RCC 7860 (cell line): ENCODE data around the gene RELL1.

ENCODE experiments used
- DNase-seq: peaks from one replicate; pipeline ENCODE4 v3.0.0-alpha.2; 2015; ENCODE audit warnings: low spot score
- FAIRE-seq: peaks from 2 replicates; lab custom pipeline; 2012; peaks lifted over from hg19 to GRCh38; lab: Jason Lieb, UNC

The RELL1 gene

GRCh38 chr4:37686373-37687193 lies at the start of gene RELL1:
Gene RELL1 (minus strand): TSS chr4:37686376. CDS start chr4:37686287, 89 bp downstream.
- DNase-seq (peak; percentile 98), FAIRE-seq (peak; percentile 88)

- no peak for DNase-seq
- FAIRE-seq: no peak
These were observed 49.4 kb upstream of the RELL1 start for GRCh38 chr4:37735578-37735977.

GRCh38 chr4:37734989-37735388 lies 48.8 kb upstream of the RELL1 start:
- DNase-seq (no peak), FAIRE-seq (no peak)

GRCh38 chr4:37733240-37733867 lies 47.2 kb upstream of the RELL1 start:
- FAIRE-seq: no peak
- DNase-seq: no peak

- no peak for DNase-seq
- no peak for FAIRE-seq
These were observed 46.5 kb upstream of the RELL1 start for GRCh38 chr4:37732526-37733186.

- DNase-seq (no peak), FAIRE-seq (no peak)
These were observed 43.5 kb upstream of the RELL1 start for GRCh38 chr4:37729649-37730004.

GRCh38 chr4:37728064-37728463 lies 41.9 kb upstream of the RELL1 start:
- DNase-seq (no peak), FAIRE-seq (no peak)

- FAIRE-seq: no peak
- DNase-seq: no peak
These were observed 41.5 kb upstream of the RELL1 start for GRCh38 chr4:37727635-37728034.

GRCh38 chr4:37726666-37727065 lies 40.5 kb upstream of the RELL1 start:
- FAIRE-seq (no peak), DNase-seq (no peak)

- FAIRE-seq (no peak), DNase-seq (no peak)
These were observed 39.5 kb upstream of the RELL1 start for GRCh38 chr4:37725718-37726117.

GRCh38 chr4:37723067-37723466 lies 36.9 kb upstream of the RELL1 start:
- FAIRE-seq (no peak), DNase-seq (no peak)

- no peak for DNase-seq
- FAIRE-seq: no peak
These were observed 35.9 kb upstream of the RELL1 start for GRCh38 chr4:37721995-37722638.

- no peak for DNase-seq
- no peak for FAIRE-seq
These were observed 32.8 kb upstream of the RELL1 start for GRCh38 chr4:37719021-37719420.

- FAIRE-seq: peak; percentile 76
- DNase-seq: peak; percentile 75
These were observed 31.4 kb upstream of the RELL1 start for GRCh38 chr4:37717576-37717975.

GRCh38 chr4:37715889-37716402 lies 29.8 kb upstream of the RELL1 start:
- FAIRE-seq: no peak
- no peak for DNase-seq

GRCh38 chr4:37710491-37710890 lies 24.3 kb upstream of the RELL1 start:
- FAIRE-seq (no peak), DNase-seq (no peak)

- no peak for DNase-seq
- FAIRE-seq: no peak
These were observed 19.9 kb upstream of the RELL1 start for GRCh38 chr4:37706032-37706431.

GRCh38 chr4:37705571-37705970 lies 19.4 kb upstream of the RELL1 start:
- no peak for DNase-seq
- no peak for FAIRE-seq

GRCh38 chr4:37699868-37700481 lies 13.8 kb upstream of the RELL1 start:
- DNase-seq (no peak), FAIRE-seq (no peak)

GRCh38 chr4:37697566-37697965 lies 11.4 kb upstream of the RELL1 start:
- DNase-seq: no peak
- FAIRE-seq: no peak
